Activated CD8-positive, alpha-beta memory T cell treated with anti-CD3 and anti-CD28 coated beads, Interleukin-2, amount 10 ng/mL, durations not matched to agents 7 days and 5 days (primary cell): ENCODE measurements around the gene ROR1. TPM values are rescaled to one million over a fixed set of nuclear protein-coding genes. Genes with fewer than 3 reads are reported as not detected.
"Not testable (repeated sequence)": the region's sequence is repeated elsewhere in the genome, so short reads cannot be mapped to it uniquely, and the experiment has no call there.

Experiments used
- ATAC-seq: fragments of 150-1000 bp; cut with Tn5 transposase; one replicate; pipeline ENCODE4 v1.10.0; 2021; ENCODE audit warnings: moderate library complexity
- CTCF ChIA-PET: fragments of 350-600 bp; sonication (Branson Sonifier 250); formaldehyde crosslinking; loops from one replicate; lab custom pipeline; 2021; ENCODE audit warnings: antibody characterized with exemption; lab: Charles Lee
- DNase-seq: peaks from one replicate; pipeline ENCODE4 v3.0.0-alpha.2; 2020
- H3K27ac Mint-ChIP-seq: one replicate; pipeline ENCODE4 v1.8.0; 2021; ENCODE audit warnings: mild to moderate bottlenecking, mixed read lengths
- H3K27me3 Mint-ChIP-seq: one replicate; pipeline ENCODE4 v1.8.0; 2021; ENCODE audit warnings: mixed read lengths
- H3K36me3 Mint-ChIP-seq: one replicate; pipeline ENCODE4 v1.8.0; 2021; ENCODE audit warnings: mild to moderate bottlenecking, mixed read lengths
- H3K4me1 Mint-ChIP-seq: one replicate; pipeline ENCODE4 v1.8.0; 2021; ENCODE audit warnings: mixed read lengths
- H3K4me3 Mint-ChIP-seq: one replicate; pipeline ENCODE4 v1.8.0; 2021; ENCODE audit warnings: mild to moderate bottlenecking, moderate library complexity, mixed read lengths
- H3K9me3 Mint-ChIP-seq: one replicate; pipeline ENCODE4 v1.8.0; 2022; ENCODE audit warnings: low read depth, mixed read lengths
- total RNA-seq, 2 experiments: library from RNA; stranded (reverse); gene quantifications; one replicate each; pipeline ENCODE4 v1.2.3, GENCODE V29; 2021

Gene ROR1
- total RNA-seq, 2 experiments from 2014 or later, result not detected

DNA sequence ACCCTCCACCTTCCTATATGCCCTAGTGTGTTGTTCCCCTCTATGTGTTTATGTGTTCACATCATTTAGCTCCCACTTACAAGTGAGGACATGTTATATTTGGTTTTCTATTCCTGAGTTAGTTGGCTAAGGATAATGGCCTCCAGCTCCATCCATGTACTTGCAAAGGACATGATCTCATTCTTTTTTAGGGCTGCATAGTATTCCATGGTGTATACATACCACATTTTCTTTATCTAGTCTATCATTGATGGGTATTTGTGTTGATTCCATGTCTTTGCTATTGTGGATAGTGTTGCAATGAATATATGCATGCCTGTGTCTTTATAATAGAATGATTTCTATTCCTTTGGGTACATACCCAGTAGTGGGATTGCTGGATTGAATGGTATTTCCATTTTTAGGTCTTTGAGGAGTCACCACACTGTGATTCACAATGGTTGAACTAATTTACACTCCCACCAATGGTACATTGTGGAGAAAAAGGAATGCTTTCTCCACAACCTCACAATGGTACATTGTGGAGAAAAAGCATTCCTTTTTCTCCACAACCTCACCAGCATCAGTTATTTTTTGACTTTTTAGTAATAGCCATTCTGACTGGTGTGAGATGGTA lies 52.5 kb downstream of the ROR1 start:
- not testable (repeated sequence) for ATAC-seq, H3K4me1 Mint-ChIP-seq, H3K9me3 Mint-ChIP-seq

GRCh38 chr1:63827411-63828321 lies 53.8 kb downstream of the ROR1 start:
- DNase-seq (no peak), ATAC-seq (no peak)
- Mint-ChIP-seq H3K4me3 (no peak overlapping the region), H3K27me3 (peaks cover 7% of the 10 kb centered on the region), H3K27ac (no peak overlapping the region), H3K4me1 (no peaks in the 10 kb centered on the region), H3K9me3 (no peaks in the 10 kb centered on the region), H3K36me3 (no peaks in the 10 kb centered on the region)
- CTCF ChIA-PET, result no interaction called here

More for the DNA sequence above, 52.5 kb downstream of the ROR1 start:
- DNase-seq, CTCF ChIA-PET, H3K4me3 Mint-ChIP-seq, H3K27ac Mint-ChIP-seq, H3K27me3 Mint-ChIP-seq, H3K36me3 Mint-ChIP-seq: not testable (repeated sequence)

GRCh38 chr1:63828322-63829044 lies 54.7 kb downstream of the ROR1 start:
- no peaks in the 10 kb centered on the region for H3K9me3 Mint-ChIP-seq
- peaks cover 7% of the 10 kb centered on the region for H3K27me3 Mint-ChIP-seq
- no peaks in the 10 kb centered on the region for H3K36me3 Mint-ChIP-seq
- no peak overlapping the region for H3K4me3 Mint-ChIP-seq
- CTCF ChIA-PET, result no interaction called here
- no peaks in the 10 kb centered on the region for H3K4me1 Mint-ChIP-seq
- no peak overlapping the region for H3K27ac Mint-ChIP-seq
- ATAC-seq (no peak), DNase-seq (no peak)

DNA sequence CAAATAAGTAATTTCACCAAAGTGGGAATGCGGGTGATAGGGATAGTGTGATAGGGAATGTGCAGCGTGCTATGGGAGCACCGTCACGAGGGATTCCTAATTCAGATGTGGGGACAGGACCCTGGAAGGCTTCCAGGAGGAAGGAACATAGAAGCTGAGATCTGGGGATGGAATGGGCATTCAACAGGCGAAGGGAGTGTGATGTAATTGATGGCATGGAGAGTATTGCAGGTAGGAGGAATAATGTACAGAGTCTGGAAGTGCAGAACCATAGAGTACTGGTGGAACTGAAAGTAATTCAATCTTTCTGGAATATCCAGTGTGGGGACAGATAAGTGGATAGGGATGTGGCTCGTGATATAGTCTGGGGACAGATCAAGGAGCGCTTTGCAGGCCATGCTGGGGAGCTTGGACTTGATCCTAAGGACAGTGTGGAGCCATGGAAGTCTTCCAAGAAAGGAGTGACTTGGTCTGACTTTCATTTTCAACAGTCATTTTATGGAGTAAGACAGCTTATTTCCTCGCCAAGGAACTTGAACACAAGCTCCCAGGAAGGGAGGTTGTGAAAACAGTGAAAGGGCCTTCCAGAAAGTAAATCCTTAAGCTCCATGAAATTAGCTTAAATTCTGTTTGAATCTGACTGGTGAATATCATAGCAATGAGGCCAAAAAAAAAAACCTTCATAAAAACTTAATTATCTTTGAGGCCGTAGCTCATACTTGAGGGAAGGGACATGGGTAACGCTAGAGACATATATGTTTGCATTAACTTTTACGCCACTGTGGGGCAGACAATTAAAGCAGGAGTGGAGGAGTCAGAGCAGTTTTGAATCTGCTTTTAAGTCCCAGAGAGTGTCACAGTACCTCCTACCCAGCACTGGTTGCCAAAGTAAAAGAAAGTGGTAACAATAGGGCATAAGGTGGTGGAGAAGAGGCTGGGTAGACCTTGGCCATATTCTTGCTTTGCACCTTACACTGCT lies 55.8 kb downstream of the ROR1 start:
- H3K27me3 Mint-ChIP-seq, result peaks cover 7% of the 10 kb centered on the region
- ATAC-seq (no peak), DNase-seq (no peak)
- H3K4me3 Mint-ChIP-seq, result no peak overlapping the region
- H3K36me3 Mint-ChIP-seq, result no peaks in the 10 kb centered on the region
- CTCF ChIA-PET, result no interaction called here
- no peaks in the 10 kb centered on the region for H3K9me3 Mint-ChIP-seq
- H3K27ac Mint-ChIP-seq, result no peak overlapping the region
- no peaks in the 10 kb centered on the region for H3K4me1 Mint-ChIP-seq

DNA sequence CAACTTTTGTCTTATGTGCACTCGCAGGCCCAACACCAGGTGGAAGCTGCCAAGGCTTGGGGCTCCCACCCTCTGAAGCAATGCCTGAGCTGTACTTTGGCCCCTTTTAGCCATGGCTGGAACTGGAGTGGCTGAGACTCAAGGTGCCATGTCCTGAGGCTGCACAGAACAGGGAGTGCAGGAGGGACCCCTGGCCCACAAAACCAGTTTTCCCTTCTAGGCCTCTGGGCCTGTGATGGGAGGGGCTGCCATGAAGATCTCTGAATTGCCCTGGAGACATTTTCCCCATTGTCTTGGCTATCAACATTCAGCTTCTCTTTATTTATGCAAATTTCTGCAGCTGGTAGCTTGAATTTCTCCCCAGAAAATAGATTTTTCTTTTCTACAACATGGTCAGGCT lies 57.6 kb downstream of the ROR1 start:
- CTCF ChIA-PET, result no interaction called here
- Mint-ChIP-seq H3K36me3 (no peaks in the 10 kb centered on the region), H3K4me1 (no peaks in the 10 kb centered on the region), H3K4me3 (no peak overlapping the region), H3K9me3 (no peaks in the 10 kb centered on the region), H3K27me3 (peaks cover 10% of the 10 kb centered on the region), H3K27ac (no peak overlapping the region)
- DNase-seq (no peak), ATAC-seq (no peak)

- ATAC-seq (no peak), DNase-seq (no peak)
These were observed 59.7 kb downstream of the ROR1 start for GRCh38 chr1:63833363-63834119.

GRCh38 chr1:63835128-63835527 lies 61.3 kb downstream of the ROR1 start:
- ATAC-seq, result no peak
- H3K4me3 Mint-ChIP-seq, result no peak overlapping the region
- H3K9me3 Mint-ChIP-seq, result no peaks in the 10 kb centered on the region
- no peaks in the 10 kb centered on the region for H3K36me3 Mint-ChIP-seq
- peaks cover 3% of the 10 kb centered on the region for H3K27me3 Mint-ChIP-seq
- H3K27ac Mint-ChIP-seq, result no peak overlapping the region
- CTCF ChIA-PET, result no interaction called here
- no peak for DNase-seq
- no peaks in the 10 kb centered on the region for H3K4me1 Mint-ChIP-seq

More at GRCh38 chr1:63833363-63834119, 59.7 kb downstream of the ROR1 start:
- H3K27me3 Mint-ChIP-seq, result peaks cover 6% of the 10 kb centered on the region
- no peaks in the 10 kb centered on the region for H3K9me3 Mint-ChIP-seq
- no peaks in the 10 kb centered on the region for H3K36me3 Mint-ChIP-seq
- H3K27ac Mint-ChIP-seq, result no peak overlapping the region
- no peaks in the 10 kb centered on the region for H3K4me1 Mint-ChIP-seq
- no peak overlapping the region for H3K4me3 Mint-ChIP-seq
- CTCF ChIA-PET, result no interaction called here

GRCh38 chr1:63836374-63836773 lies 62.6 kb downstream of the ROR1 start:
- Mint-ChIP-seq H3K4me1 (no peaks in the 10 kb centered on the region), H3K27me3 (peaks cover 3% of the 10 kb centered on the region), H3K27ac (no peak overlapping the region), H3K4me3 (no peak overlapping the region), H3K9me3 (no peaks in the 10 kb centered on the region), H3K36me3 (no peaks in the 10 kb centered on the region)
- DNase-seq (no peak), ATAC-seq (no peak)
- CTCF ChIA-PET, result no interaction called here

DNA sequence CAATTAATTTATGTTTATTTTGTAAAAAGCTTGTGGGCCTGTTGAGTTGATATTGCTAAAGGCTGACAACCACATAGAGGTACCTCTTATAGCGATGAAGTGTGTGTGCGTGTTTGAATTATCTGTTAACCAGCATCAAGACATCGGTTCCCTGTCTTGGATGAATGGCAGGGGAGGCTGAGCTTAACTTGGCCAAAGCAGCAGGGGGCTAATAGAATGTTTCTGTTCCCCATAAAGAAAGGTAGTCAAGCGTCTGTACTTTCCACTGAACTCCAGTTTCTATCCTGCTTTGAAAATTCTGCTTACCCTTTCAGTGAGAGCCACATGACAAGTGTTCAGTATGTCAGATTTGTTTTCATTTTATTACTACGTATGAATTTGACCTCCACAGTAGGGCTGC lies 63.0 kb downstream of the ROR1 start:
- Mint-ChIP-seq H3K36me3 (no peaks in the 10 kb centered on the region), H3K4me3 (no peak overlapping the region), H3K4me1 (no peaks in the 10 kb centered on the region), H3K27ac (no peak overlapping the region), H3K27me3 (peaks cover 3% of the 10 kb centered on the region), H3K9me3 (no peaks in the 10 kb centered on the region)
- CTCF ChIA-PET, result no interaction called here
- DNase-seq, result no peak
- ATAC-seq, result no peak

- ATAC-seq (no peak), DNase-seq (no peak)
- no peaks in the 10 kb centered on the region for H3K9me3 Mint-ChIP-seq
- H3K4me1 Mint-ChIP-seq, result no peaks in the 10 kb centered on the region
- CTCF ChIA-PET, result no interaction called here
- H3K4me3 Mint-ChIP-seq, result no peak overlapping the region
- peaks cover 2% of the 10 kb centered on the region for H3K27me3 Mint-ChIP-seq
- no peaks in the 10 kb centered on the region for H3K36me3 Mint-ChIP-seq
- no peak overlapping the region for H3K27ac Mint-ChIP-seq
These were observed 69.2 kb downstream of the ROR1 start for GRCh38 chr1:63843010-63843409.

- DNase-seq, result no peak
- ATAC-seq, result no peak
- no peaks in the 10 kb centered on the region for H3K36me3 Mint-ChIP-seq
- no peak overlapping the region for H3K27ac Mint-ChIP-seq
- H3K9me3 Mint-ChIP-seq, result no peaks in the 10 kb centered on the region
- H3K27me3 Mint-ChIP-seq, result peaks cover 4% of the 10 kb centered on the region
- H3K4me3 Mint-ChIP-seq, result no peak overlapping the region
- H3K4me1 Mint-ChIP-seq, result no peaks in the 10 kb centered on the region
- CTCF ChIA-PET, result no interaction called here
These were observed 70.1 kb downstream of the ROR1 start for GRCh38 chr1:63843884-63844283.

DNA sequence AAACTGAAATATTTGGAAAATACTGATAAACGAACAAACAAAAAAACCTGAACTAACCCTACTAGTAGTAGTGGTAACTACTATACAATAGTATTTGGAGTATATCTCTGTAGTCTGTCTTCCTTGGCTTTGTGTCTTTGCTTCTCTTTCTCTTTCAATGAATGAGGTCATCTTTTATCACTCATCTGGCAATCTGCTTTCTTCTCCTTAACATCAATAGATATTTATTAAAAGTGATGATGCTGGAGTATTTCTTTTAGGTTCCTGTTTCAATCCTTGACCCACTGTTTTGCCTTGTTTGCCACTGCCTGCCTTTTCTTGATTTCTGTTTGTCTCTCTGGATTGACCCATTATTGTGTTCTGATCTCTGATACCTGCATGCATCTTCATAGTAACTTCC lies 71.5 kb downstream of the ROR1 start:
- CTCF ChIA-PET, result no interaction called here
- H3K9me3 Mint-ChIP-seq, result no peaks in the 10 kb centered on the region
- H3K4me3 Mint-ChIP-seq, result no peak overlapping the region
- DNase-seq (no peak), ATAC-seq (no peak)
- H3K27ac Mint-ChIP-seq, result no peak overlapping the region
- no peaks in the 10 kb centered on the region for H3K36me3 Mint-ChIP-seq
- H3K4me1 Mint-ChIP-seq, result no peaks in the 10 kb centered on the region
- H3K27me3 Mint-ChIP-seq, result peaks cover 4% of the 10 kb centered on the region
